GM12872 (cell line): ENCODE measurements around the gene HLA-DQA2.

Source experiments
- TF ChIP-seq, protein P1 (sequence below): IDR thresholded peaks from 3 replicates; pipeline ENCODE4 v1.5.1; 2011; ENCODE audit warnings: low read depth, mild to moderate bottlenecking, low read length, moderate library complexity; ENCODE audit not compliant: insufficient read depth

Gene HLA-DQA2

GRCh38 chr6:32761548-32761947 is 20.4 kb downstream of the HLA-DQA2 start:
- TF ChIP-seq, protein P1, sequence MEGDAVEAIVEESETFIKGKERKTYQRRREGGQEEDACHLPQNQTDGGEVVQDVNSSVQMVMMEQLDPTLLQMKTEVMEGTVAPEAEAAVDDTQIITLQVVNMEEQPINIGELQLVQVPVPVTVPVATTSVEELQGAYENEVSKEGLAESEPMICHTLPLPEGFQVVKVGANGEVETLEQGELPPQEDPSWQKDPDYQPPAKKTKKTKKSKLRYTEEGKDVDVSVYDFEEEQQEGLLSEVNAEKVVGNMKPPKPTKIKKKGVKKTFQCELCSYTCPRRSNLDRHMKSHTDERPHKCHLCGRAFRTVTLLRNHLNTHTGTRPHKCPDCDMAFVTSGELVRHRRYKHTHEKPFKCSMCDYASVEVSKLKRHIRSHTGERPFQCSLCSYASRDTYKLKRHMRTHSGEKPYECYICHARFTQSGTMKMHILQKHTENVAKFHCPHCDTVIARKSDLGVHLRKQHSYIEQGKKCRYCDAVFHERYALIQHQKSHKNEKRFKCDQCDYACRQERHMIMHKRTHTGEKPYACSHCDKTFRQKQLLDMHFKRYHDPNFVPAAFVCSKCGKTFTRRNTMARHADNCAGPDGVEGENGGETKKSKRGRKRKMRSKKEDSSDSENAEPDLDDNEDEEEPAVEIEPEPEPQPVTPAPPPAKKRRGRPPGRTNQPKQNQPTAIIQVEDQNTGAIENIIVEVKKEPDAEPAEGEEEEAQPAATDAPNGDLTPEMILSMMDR, result no peak

GRCh38 chr6:32763421-32763820 is 22.2 kb downstream of the HLA-DQA2 start, which contains the start of gene HLA-DQB2:
TSS of gene HLA-DQB2 (minus strand) at chr6:32763532. CDS start at chr6:32763470, 62 bp downstream.
- TF ChIP-seq, protein P1, result no peak

DNA sequence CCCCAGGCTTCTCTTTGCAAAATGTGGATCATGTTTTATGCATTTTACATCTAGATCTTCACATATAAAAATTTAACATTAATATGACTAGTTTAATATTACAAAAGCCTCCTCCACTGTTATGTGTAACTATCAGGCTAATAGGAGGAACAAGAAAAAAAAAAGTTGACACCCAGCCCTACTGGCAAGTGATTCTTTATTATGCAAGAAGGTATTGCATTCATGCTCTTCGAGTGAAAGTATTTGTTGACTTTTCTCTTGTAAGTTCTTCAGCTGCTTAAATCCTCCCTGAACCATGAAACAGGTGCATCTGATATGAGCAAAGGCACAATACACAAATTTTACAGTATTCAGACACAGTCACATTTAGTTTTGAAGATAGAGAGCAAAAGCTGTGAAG is 22.9 kb downstream of the HLA-DQA2 start:
- TF ChIP-seq, protein P1, result no peak

DNA sequence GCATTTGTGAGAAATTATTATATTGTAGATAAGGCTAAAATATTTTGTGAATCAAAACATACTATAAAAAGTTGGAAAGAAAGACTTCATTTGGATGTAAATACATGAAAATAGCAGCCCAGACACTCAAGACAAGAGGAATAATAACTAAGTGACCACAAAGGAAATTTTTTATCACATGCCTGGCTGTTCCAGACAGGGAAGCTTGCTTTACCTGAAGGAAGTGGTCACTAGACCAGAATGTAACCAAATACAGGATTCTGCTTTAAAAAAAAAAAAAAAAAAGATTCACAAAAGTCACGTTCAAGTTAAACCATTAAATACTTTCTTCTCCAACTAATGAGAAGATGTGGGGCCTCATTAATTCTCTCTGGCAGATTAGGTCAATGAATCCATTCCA is 31.5 kb downstream of the HLA-DQA2 start:
- TF ChIP-seq, protein P1, result no peak

GRCh38 chr6:32774426-32774825 is 33.2 kb downstream of the HLA-DQA2 start:
- TF ChIP-seq, protein P1, result no peak

- TF ChIP-seq, protein P1, result no peak
Observed at GRCh38 chr6:32775071-32775470, 33.9 kb downstream of the HLA-DQA2 start.

DNA sequence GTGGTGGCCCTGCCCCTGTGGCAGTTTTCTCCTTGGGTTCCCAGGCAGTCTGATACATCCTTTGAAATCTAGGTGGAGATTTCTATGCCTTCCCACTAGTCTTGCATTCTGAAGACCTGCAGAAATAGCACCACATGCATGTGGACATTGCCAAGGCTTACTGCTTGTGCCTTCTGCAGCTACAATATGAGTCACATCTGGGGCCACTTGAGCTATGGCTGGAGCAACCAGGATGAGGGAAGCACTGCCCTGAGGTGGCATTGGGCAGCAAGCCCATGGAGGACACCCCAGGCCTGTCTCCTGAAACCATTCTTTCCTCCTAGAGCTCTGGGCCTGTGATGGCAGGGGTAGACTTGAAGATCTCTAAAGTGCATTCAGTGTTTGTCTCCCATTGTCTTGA is 37.8 kb downstream of the HLA-DQA2 start:
- TF ChIP-seq, protein P1, result no peak

GRCh38 chr6:32785781-32786533 is 44.8 kb downstream of the HLA-DQA2 start:
- TF ChIP-seq, protein P1, result peak; percentile 70
